Spleen (tissue), 11 donors: ENCODE results near the gene PDE10A. TPM values are rescaled to one million over a fixed set of nuclear protein-coding genes. Genes with fewer than 3 reads are reported as not detected.

Source experiments
- DNase-seq: peaks from one replicate; pipeline ENCODE4 v3.0.0-alpha.2; 2020
- H3K27ac ChIP-seq, 8 donors: fragments of 200-600 bp; sonication (generic) in 7 of 8; 1 replicate in 4 of 8; 2 replicates in 4 of 8; pipeline versions ENCODE4 v1.5.0 to v1.8.0; 2016 to 2021; ENCODE audit warnings: inconsistent platforms in 4 of 8, mild to moderate bottlenecking in 4 of 8, moderate library complexity in 1 of 8
- H3K27me3 ChIP-seq, 7 donors: fragments of 200-600 bp; sonication (generic) in 6 of 7; replicated peaks in 1 of 7; 1 replicate in 4 of 7; 2 replicates in 3 of 7; pipeline versions ENCODE4 v1.5.0 to v1.8.0; 2016 to 2021; ENCODE audit warnings: inconsistent platforms in 3 of 7, mild to moderate bottlenecking in 1 of 7
- H3K36me3 ChIP-seq, 6 donors: fragments of 200-600 bp; sonication (generic) in 5 of 6; 1 replicate in 4 of 6; 2 replicates in 2 of 6; pipeline versions ENCODE4 v1.5.0 to v1.8.0; 2016 to 2021; ENCODE audit warnings: inconsistent platforms in 2 of 6
- H3K4me1 ChIP-seq, 6 donors: fragments of 200-600 bp; sonication (generic) in 5 of 6; 1 replicate in 3 of 6; 2 replicates in 3 of 6; pipeline versions ENCODE4 v1.5.0 to v1.8.0; 2016 to 2021; ENCODE audit warnings: inconsistent platforms in 3 of 6
- H3K4me3 ChIP-seq, 8 donors: fragments of 200-600 bp; sonication (generic) in 7 of 8; 1 replicate in 4 of 8; 2 replicates in 4 of 8; pipeline versions ENCODE4 v1.5.0 to v1.8.0; 2016 to 2021; ENCODE audit warnings: inconsistent platforms in 4 of 8, mild to moderate bottlenecking in 4 of 8, moderate library complexity in 2 of 8
- H3K9me3 ChIP-seq, 8 donors: fragments of 200-600 bp; sonication (generic) in 7 of 8; 1 replicate in 4 of 8; 2 replicates in 4 of 8; pipeline versions ENCODE4 v1.5.0 to v1.8.0; 2016 to 2021; ENCODE audit warnings: inconsistent platforms in 4 of 8
- CTCF ChIP-seq, 11 experiments: fragments of 200-600 bp in 7 of 11; fragments of 450-650 bp in 4 of 11; sonication (generic) in 4 of 11; IDR thresholded peaks in 8 of 11; conservative IDR thresholded peaks in 3 of 11; 1 replicate in 7 of 11; 2 replicates in 4 of 11; pipeline versions ENCODE4 v1.4.0 to v1.8.0; 2016 to 2021; ENCODE audit warnings: antibody characterized with exemption in 11 of 11, inconsistent platforms in 4 of 11, mild to moderate bottlenecking in 1 of 11
- POLR2A ChIP-seq, 3 donors: fragments of 450-650 bp; IDR thresholded peaks; one replicate each; pipeline ENCODE4 v1.5.1; 2017; ENCODE audit warnings: antibody characterized with exemption in 3 of 3, mild to moderate bottlenecking in 1 of 3
- POLR2AphosphoS5 ChIP-seq, 3 donors: sonication (generic); formaldehyde crosslinking; IDR thresholded peaks; one replicate each; pipeline ENCODE4 v1.5.1; 2017; ENCODE audit warnings: antibody characterized with exemption in 3 of 3
- WGBS, 5 donors: extraction: QIAGEN DNeasy Blood & Tissue Kit in 3 of 5; methylation state at CpG; one replicate each; pipeline versions ENCODE4 v1.1.5 to v1.1.7; 2013 to 2018; 5-methylcytosine and 5-hydroxymethylcytosine counted together
- intact Hi-C: fragments of 100-400 bp; cut with DNase I; formaldehyde crosslinking; loops from one replicate; pipeline ENCODE4 v1.15.0; 2023; ENCODE audit warnings: low total_unique reads
- polyA plus RNA-seq, 3 donors: library from polyadenylated mRNA; stranded (reverse); fragments of 200-250 nt; gene quantifications; one replicate each; pipeline ENCODE4 v1.2.1, GENCODE V29; 2013
- total RNA-seq, 7 donors: library from RNA; depleted of rRNA in 3 of 7; stranded (reverse); fragments of >200 nt in 3 of 7; fragmentation: NEBNext Ultra II Directional in 4 of 7; extraction: Animal tissue kit (Norgen Biotek cat#: 25700) in 4 of 7; gene quantifications; one replicate each; pipeline versions ENCODE4 v1.1.0 to v1.2.1, GENCODE V29; 2016 to 2021
- donor health status: healthy with polysubstance abuse.
- donor health status: DM: no; HTN: no; CAD: no; lungs with moderate emphysema.
- donor health status: DM: no; HTN: no; CAD: no.
- donor health status: Bipolar disorder and iron deficiency.
- donor health status: healthy.
- donor health status: DM: no; HTN: no; CAD: no.
- donor health status: DM: yes; HTN: yes; CAD: no.

Gene PDE10A
- total and polyA plus RNA-seq, 10 donors = 1.1 to 28.2 (median 9.6) TPM

- 75 to 83% (median 78%) methylated on average over 4 of the region's 4 CpGs for WGBS, 5 donors
- intact Hi-C loops = no loop called here
- Histone ChIP-seq H3K27ac (no peak overlapping the region), H3K9me3 (peaks cover 0 to 18% (median 14%) of the 10 kb centered on the region in 8 donors), H3K4me3 (no peak overlapping the region), H3K36me3 (no peaks in the 10 kb centered on the region), H3K4me1 (no peaks in the 10 kb centered on the region), H3K27me3 (no peaks in the 10 kb centered on the region)
- TF ChIP-seq POLR2A (IDR thresholded peaks at IDR 0.05) (no peak), CTCF (IDR thresholded peaks at IDR 0.05 in 8 of 11, conservative IDR thresholded peaks at IDR 0.05 in 3 of 11) (no peak), POLR2AphosphoS5 (IDR thresholded peaks at IDR 0.05) (no peak)
- DNase-seq = no peak
These were observed 38.0 kb upstream of the PDE10A start for GRCh38 chr6:165701005-165701404.

GRCh38 chr6:165698868-165699267 lies 35.8 kb upstream of the PDE10A start:
- no peaks in the 10 kb centered on the region for H3K4me1 ChIP-seq
- H3K9me3 ChIP-seq = peaks cover 0 to 18% (median 14%) of the 10 kb centered on the region in 8 donors
- H3K27me3 ChIP-seq = no peaks in the 10 kb centered on the region
- DNase-seq = no peak
- H3K36me3 ChIP-seq = no peaks in the 10 kb centered on the region
- intact Hi-C loops = no loop called here
- no peak overlapping the region for H3K4me3 ChIP-seq
- H3K27ac ChIP-seq = no peak overlapping the region
- no peak for TF ChIP-seq POLR2A (IDR thresholded peaks at IDR 0.05)
- TF ChIP-seq POLR2AphosphoS5 (IDR thresholded peaks at IDR 0.05) = no peak
- TF ChIP-seq CTCF (IDR thresholded peaks at IDR 0.05 in 8 of 11, conservative IDR thresholded peaks at IDR 0.05 in 3 of 11) = no peak

- Histone ChIP-seq H3K36me3 (no peaks in the 10 kb centered on the region), H3K27ac (no peak overlapping the region), H3K4me1 (no peaks in the 10 kb centered on the region), H3K27me3 (no peaks in the 10 kb centered on the region), H3K4me3 (no peak overlapping the region), H3K9me3 (peaks cover 0 to 18% (median 14%) of the 10 kb centered on the region in 8 donors)
- TF ChIP-seq POLR2AphosphoS5 (IDR thresholded peaks at IDR 0.05) = no peak
- no peak for TF ChIP-seq POLR2A (IDR thresholded peaks at IDR 0.05)
- TF ChIP-seq CTCF (IDR thresholded peaks at IDR 0.05 in 8 of 11, conservative IDR thresholded peaks at IDR 0.05 in 3 of 11) = no peak
- intact Hi-C loops = no loop called here
- 37 to 56% (median 50%) methylated on average over 1 of the region's 1 CpG for WGBS, 5 donors
- no peak for DNase-seq
These were observed 34.1 kb upstream of the PDE10A start for GRCh38 chr6:165697171-165697570.

GRCh38 chr6:165695722-165696515 lies 32.9 kb upstream of the PDE10A start:
- Histone ChIP-seq H3K36me3 (no peaks in the 10 kb centered on the region), H3K27me3 (no peaks in the 10 kb centered on the region), H3K4me3 (no peak overlapping the region), H3K4me1 (no peaks in the 10 kb centered on the region), H3K9me3 (peaks cover 0 to 18% (median 14%) of the 10 kb centered on the region in 8 donors), H3K27ac (no peak overlapping the region)
- intact Hi-C loops = no loop called here
- DNase-seq = no peak
- no peak for TF ChIP-seq POLR2A (IDR thresholded peaks at IDR 0.05)
- TF ChIP-seq CTCF (IDR thresholded peaks at IDR 0.05 in 8 of 11, conservative IDR thresholded peaks at IDR 0.05 in 3 of 11) = no peak
- no peak for TF ChIP-seq POLR2AphosphoS5 (IDR thresholded peaks at IDR 0.05)
- WGBS, 5 donors = 72 to 88% (median 83%) methylated on average over 8 of the region's 8 CpGs
